NT2/D1 (cell line): ENCODE results near the gene FTL.
A peak's percentile ranks its signal among the peaks of the same experiment; 100 is the strongest.

ENCODE experiments used
- DNase-seq: peaks from one replicate; pipeline ENCODE4 v3.0.0-alpha.2; 2011; ENCODE audit warnings: low read depth, low spot score
- H3K27me3 ChIP-seq: 2 replicates; pipeline ENCODE4 v1.6.0; 2011; ENCODE audit warnings: mild to moderate bottlenecking; ENCODE audit not compliant: insufficient read length, insufficient read depth
- H3K36me3 ChIP-seq: 2 replicates; pipeline ENCODE4 v1.6.1; 2011; ENCODE audit warnings: mild to moderate bottlenecking, low read length, mixed read lengths; ENCODE audit not compliant: insufficient read depth, insufficient read length
- H3K4me1 ChIP-seq: 2 replicates; pipeline ENCODE4 v1.5.1; 2011; ENCODE audit not compliant: insufficient read depth, insufficient read length
- H3K4me3 ChIP-seq: 2 replicates; pipeline ENCODE4 v1.5.1; 2011; ENCODE audit warnings: low read depth; ENCODE audit not compliant: insufficient read length
- H3K9ac ChIP-seq: 2 replicates; pipeline ENCODE4 v1.6.0; 2011; ENCODE audit warnings: low read depth; ENCODE audit not compliant: insufficient read length
- H3K9me3 ChIP-seq: 2 replicates; pipeline ENCODE4 v1.5.1; 2011; ENCODE audit warnings: mild to moderate bottlenecking, low read length; ENCODE audit not compliant: insufficient read depth
- SUZ12 ChIP-seq: IDR thresholded peaks from 2 replicates; pipeline ENCODE4 v1.6.1; 2011; ENCODE audit not compliant: insufficient read length, insufficient read depth; ENCODE audit errors: extremely low read depth
- YY1 ChIP-seq: IDR thresholded peaks from 2 replicates; pipeline ENCODE4 v1.6.1; 2011; ENCODE audit not compliant: insufficient read length, insufficient read depth
- ZNF274 ChIP-seq: IDR thresholded peaks from 2 replicates; pipeline ENCODE4 v1.6.1; 2011; ENCODE audit warnings: mild to moderate bottlenecking, low read depth, low read length

FTL gene

GRCh38 chr19:48955308-48955958 lies 9.7 kb upstream of the FTL start:
- H3K36me3 ChIP-seq = peaks cover 25% of the 10 kb centered on the region

GRCh38 chr19:48958006-48958405 lies 7.1 kb upstream of the FTL start:
- TF ChIP-seq YY1 = no peak
- TF ChIP-seq SUZ12 = no peak
- TF ChIP-seq ZNF274 = no peak
- no peaks in the 10 kb centered on the region for H3K27me3 ChIP-seq
- H3K4me3 ChIP-seq = no peak overlapping the region
- peaks cover 39% of the 10 kb centered on the region for H3K36me3 ChIP-seq
- H3K9ac ChIP-seq = no peak overlapping the region
- H3K4me1 ChIP-seq = peaks cover 6% of the 10 kb centered on the region
- DNase-seq = no peak
- H3K9me3 ChIP-seq = no peaks in the 10 kb centered on the region

More at GRCh38 chr19:48955308-48955958, 9.7 kb upstream of the FTL start:
- no peak for TF ChIP-seq YY1
- TF ChIP-seq ZNF274 = no peak
- TF ChIP-seq SUZ12 = no peak
- DNase-seq = no peak
- Histone ChIP-seq H3K4me3 (peak overlapping the region; percentile 86), H3K9ac (peak overlapping the region; percentile 99), H3K27me3 (no peaks in the 10 kb centered on the region), H3K9me3 (no peaks in the 10 kb centered on the region), H3K4me1 (peaks cover 4% of the 10 kb centered on the region)

DNA sequence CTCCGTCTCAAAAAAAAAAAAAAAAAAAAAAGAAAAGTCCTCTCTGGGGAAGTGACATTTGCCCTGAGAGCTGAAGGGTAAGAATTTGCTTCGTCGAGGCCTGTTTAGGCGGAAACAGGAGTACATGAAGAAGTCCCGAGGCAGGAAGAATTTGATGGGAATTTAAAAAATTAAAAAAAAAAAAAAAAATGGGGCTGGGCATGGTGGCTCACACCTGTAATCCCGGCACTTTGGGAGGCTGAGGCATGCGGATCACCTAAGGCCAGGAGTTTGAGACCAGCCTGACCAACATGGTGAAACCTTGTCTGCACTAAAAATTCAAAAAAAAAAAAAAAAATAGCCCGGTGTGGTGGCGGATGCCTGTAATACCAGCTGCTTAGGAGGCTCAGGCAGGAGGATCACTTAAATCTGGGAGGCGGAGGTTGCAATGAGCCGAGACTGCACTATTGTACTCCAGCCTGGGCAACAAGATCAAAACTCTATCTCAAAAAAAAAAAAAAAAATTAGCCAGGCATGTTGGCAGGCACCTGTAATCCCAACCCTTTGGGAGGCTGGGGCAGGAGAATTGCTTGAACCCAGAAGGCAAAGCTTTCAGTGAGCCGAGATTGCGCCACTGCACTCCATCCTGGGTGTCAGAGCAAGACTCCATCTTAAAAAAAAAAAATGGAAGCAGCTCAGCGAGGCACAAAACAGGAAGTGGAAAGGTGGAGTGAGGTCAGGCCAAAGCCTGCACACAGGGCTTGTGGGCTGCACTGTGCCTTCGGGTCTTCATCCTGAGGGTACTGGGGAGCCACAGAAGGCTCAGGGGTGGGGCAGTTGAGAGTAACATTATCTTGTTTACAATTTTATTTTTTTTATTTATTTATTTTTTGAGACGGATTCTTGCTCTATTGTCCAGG lies 5.5 kb upstream of the FTL start:
- peaks cover 39% of the 10 kb centered on the region for H3K36me3 ChIP-seq
- TF ChIP-seq YY1 = no peak
- TF ChIP-seq ZNF274 = no peak
- TF ChIP-seq SUZ12 = no peak
- H3K4me1 ChIP-seq = peaks cover 6% of the 10 kb centered on the region
- DNase-seq = no peak
- H3K9me3 ChIP-seq = no peaks in the 10 kb centered on the region
- H3K9ac ChIP-seq = no peak overlapping the region
- H3K27me3 ChIP-seq = no peaks in the 10 kb centered on the region
- no peak overlapping the region for H3K4me3 ChIP-seq

GRCh38 chr19:48961051-48961649 lies 4.0 kb upstream of the FTL start:
- DNase-seq = no peak

GRCh38 chr19:48961673-48962028 lies 3.5 kb upstream of the FTL start:
- Histone ChIP-seq H3K27me3 (no peaks in the 10 kb centered on the region), H3K4me1 (peaks cover 1% of the 10 kb centered on the region), H3K36me3 (peaks cover 41% of the 10 kb centered on the region), H3K9ac (no peak overlapping the region), H3K4me3 (no peak overlapping the region), H3K9me3 (no peaks in the 10 kb centered on the region; the same call in 1 of the 2 replicates)
- no peak for TF ChIP-seq ZNF274
- no peak for DNase-seq

More at GRCh38 chr19:48961051-48961649, 4.0 kb upstream of the FTL start:
- peaks cover 3% of the 10 kb centered on the region for H3K4me1 ChIP-seq
- no peaks in the 10 kb centered on the region; the same call in 1 of the 2 replicates for H3K9me3 ChIP-seq
- no peak overlapping the region for H3K4me3 ChIP-seq
- TF ChIP-seq SUZ12 (no peak), ZNF274 (no peak), YY1 (no peak)
- no peaks in the 10 kb centered on the region for H3K27me3 ChIP-seq
- H3K36me3 ChIP-seq = peaks cover 40% of the 10 kb centered on the region
- no peak overlapping the region for H3K9ac ChIP-seq

GRCh38 chr19:48962029-48962848 lies 2.9 kb upstream of the FTL start:
- Histone ChIP-seq H3K9me3 (no peaks in the 10 kb centered on the region; the same call in 1 of the 2 replicates), H3K4me1 (peaks cover 1% of the 10 kb centered on the region), H3K36me3 (peaks cover 41% of the 10 kb centered on the region), H3K9ac (peak overlapping the region; percentile 44), H3K4me3 (no peak overlapping the region), H3K27me3 (no peaks in the 10 kb centered on the region)
- no peak for DNase-seq
- TF ChIP-seq SUZ12 (no peak), ZNF274 (no peak), YY1 (no peak)

DNA sequence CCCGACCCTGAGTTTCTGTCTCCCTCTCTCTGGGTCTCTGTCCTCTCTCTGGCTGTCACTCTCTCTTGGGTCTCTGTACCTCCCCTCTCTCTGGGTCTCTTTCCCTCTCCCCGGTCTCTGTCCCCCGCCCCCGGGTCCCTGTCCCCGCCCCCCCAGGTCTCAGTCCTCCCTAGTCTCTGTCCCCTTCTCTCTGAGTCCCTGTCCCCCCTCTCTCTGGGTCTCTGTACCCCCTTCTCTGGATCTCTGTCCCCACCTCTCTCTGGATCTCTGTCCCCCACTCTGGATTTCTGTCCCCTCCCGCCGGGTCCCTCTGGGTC lies 2.3 kb upstream of the FTL start:
- no peak for DNase-seq
- Histone ChIP-seq H3K36me3 (peaks cover 36% of the 10 kb centered on the region), H3K4me1 (peaks cover 1% of the 10 kb centered on the region), H3K9me3 (no peaks in the 10 kb centered on the region; the same call in 1 of the 2 replicates), H3K27me3 (no peaks in the 10 kb centered on the region), H3K4me3 (no peak overlapping the region), H3K9ac (peak overlapping the region; percentile 44)
- TF ChIP-seq SUZ12 (no peak), YY1 (no peak), ZNF274 (no peak)
